GM21423 (cell line): ENCODE data around the gene TMEM209.
"Not testable (repeated sequence)": the region's sequence is repeated elsewhere in the genome, so short reads cannot be mapped to it uniquely, and the experiment has no call there.

Source experiments
- ATAC-seq: cut with Tn5 transposase; IDR thresholded peaks from one replicate; pipeline ENCODE4 v1.9.1; 2021; ENCODE audit warnings: mild to moderate bottlenecking, moderate library complexity; ENCODE audit not compliant: unreplicated experiment

The TMEM209 gene

GRCh38 chr7:130205084-130205947, at the start of gene TMEM209:
TMEM209 (minus strand) TSS chr7:130205406; CDS start chr7:130205375, 31 bp downstream.
- ATAC-seq = peak; percentile 96

GRCh38 chr7:130254555-130254954, 49.3 kb upstream of the TMEM209 start:
- ATAC-seq = no peak

GRCh38 chr7:130249626-130250025, 44.4 kb upstream of the TMEM209 start:
- ATAC-seq = not testable (repeated sequence)

DNA sequence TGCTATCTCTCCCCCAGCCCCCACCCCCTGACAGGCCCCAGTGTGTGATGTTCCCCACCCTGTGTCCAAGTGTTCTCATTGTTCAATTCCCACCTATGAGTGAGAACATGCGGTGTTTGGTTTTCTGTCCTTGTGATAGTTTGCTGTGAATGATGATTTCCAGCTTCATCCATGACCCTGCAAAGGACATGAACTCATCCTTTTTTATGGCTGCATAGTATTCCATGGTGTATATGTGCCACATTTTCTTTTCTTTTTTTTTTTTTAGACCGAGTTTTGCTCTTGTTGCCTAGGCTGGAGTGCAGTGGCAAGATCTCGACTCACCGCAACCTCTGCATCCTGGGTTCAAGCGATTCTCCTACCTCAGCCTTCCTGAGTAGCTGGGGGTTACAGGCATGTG, 43.6 kb upstream of the TMEM209 start:
- ATAC-seq = not testable (repeated sequence)

- ATAC-seq = not testable (repeated sequence)
These were observed 41.3 kb upstream of the TMEM209 start for GRCh38 chr7:130246491-130246890.

GRCh38 chr7:130243486-130243885, 38.3 kb upstream of the TMEM209 start:
- ATAC-seq = not testable (repeated sequence)

DNA sequence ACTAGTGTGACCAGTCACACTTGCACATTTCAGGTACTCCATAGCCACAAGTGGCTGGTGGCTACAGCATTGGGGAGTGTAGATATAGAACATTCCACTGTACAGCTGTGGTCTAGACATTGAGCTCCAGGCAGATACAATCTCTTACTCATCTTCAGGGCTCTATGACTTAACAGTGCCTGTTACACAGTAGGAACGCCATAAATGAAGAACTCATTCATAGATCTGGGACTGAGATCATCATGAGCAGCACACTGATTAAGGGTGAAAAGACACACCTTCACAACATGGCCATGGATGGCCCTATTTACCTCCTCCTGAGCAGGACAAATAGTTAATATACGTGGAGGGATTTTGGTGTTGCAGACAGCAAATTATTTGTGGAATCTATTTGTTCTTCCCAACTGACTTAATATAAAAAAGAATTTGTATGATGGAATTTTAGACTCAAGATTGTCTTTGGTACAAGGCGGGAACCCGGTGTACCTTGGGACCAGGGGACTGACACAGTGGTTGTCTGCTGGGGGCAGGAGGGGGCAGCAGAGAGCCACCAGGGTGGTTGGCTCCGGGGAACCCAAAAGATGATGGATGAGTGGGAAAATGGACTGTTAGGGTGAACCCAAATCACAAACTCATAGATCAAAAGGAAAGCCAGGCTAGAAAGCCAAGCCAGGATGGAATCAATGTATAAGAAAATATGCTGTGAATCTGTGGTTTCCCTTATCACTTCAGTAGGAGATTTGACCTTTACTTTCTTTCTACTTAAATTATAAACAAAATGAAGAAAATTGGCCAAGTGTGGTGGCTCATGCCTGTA, 37.2 kb upstream of the TMEM209 start:
- no peak for ATAC-seq

- no peak for ATAC-seq
These were observed 35.0 kb upstream of the TMEM209 start for GRCh38 chr7:130240240-130240639.

- ATAC-seq = not testable (repeated sequence)
These were observed 31.2 kb upstream of the TMEM209 start for GRCh38 chr7:130236361-130236760.

DNA sequence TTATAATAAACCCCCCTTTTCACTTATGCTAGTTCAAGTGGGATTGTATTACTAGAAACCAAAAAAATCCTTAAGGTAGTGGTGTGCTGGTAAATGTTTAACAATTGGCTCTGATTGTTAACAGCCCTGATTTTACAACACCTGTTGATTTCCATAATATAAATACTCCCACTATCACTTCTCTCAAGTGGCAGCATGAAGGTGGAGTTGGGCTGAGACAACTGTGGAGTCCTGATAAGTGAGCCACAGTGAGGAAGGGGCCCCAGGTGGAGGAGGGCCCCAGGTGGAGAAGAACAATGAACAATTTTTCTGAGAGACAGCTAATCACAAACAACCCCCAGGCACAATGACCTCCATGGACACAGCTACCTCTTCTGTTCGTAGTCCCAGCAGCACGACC, 28.9 kb upstream of the TMEM209 start:
- ATAC-seq = no peak

DNA sequence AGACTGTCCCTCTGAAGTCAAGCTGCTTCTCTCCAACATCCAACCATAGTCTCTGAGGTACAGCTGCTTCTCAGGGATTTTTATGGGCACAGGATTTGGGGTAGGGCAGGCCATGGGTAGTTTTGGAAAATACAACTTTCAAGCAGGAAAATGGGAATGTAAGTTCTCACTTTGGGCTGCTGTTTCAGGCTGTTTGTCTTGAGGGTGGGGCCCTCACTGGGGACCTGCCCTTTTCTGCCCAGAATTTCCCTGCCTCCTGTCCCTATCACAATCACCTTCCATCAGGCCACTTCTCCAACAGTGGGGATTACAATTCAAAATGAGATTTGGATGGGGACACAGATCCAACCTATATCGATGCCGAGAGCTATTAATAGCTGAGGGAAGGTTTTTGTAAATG, 27.0 kb upstream of the TMEM209 start:
- no peak for ATAC-seq

- no peak for ATAC-seq
These were observed 26.6 kb upstream of the TMEM209 start for GRCh38 chr7:130231792-130232191.

DNA sequence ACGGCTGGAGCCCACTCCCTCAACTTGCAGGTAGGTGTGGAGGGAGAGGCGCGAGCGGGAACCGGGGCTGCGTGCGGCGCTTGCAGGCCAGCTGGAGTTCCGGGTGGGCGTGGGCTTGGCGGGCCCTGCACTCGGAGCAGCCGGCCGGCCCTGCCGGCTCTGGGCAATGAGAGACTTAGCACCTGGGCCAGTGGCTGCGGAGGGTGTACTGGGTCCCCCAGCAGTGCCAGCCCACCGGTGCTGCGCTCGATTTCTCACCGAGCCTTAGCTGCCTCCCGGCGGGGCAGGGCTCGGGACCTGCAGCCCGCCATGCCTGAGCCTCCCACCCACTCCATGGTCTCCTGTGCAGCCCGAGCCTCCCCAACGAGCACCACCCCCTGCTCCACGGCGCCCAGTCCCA, 24.8 kb upstream of the TMEM209 start:
- not testable (repeated sequence) for ATAC-seq

DNA sequence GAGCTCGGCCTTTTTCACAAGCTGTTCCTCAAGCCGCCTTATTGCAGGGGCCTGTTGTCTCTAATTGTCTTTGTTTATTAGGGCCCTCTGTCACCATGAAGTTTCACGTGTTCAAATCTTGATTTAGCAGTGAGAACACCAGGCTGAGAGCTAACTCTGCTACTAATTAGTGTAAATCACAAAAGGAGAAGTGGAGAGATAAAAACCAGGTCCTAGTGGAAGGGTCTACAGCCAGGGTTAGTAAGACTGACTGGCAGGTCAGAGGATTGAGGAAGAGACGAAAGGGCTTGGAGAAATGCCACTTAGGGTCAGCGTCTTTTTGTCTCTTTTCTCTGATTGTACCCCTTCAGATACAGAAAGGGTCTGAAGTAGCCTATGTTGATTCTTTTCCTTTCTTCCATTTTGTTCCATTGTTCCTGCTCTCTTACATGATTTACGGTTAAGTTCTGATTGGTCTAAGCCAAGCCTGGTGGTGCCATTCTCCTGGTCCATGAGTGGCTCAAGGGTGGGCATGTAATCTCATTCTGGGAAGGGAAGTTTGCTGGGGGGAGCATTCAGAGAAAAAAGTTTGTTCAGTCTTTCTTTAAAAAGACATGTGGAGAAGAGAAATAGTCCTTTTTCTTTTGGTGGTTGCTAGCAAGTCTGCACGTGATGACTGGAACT, 23.8 kb upstream of the TMEM209 start:
- ATAC-seq = no peak

DNA sequence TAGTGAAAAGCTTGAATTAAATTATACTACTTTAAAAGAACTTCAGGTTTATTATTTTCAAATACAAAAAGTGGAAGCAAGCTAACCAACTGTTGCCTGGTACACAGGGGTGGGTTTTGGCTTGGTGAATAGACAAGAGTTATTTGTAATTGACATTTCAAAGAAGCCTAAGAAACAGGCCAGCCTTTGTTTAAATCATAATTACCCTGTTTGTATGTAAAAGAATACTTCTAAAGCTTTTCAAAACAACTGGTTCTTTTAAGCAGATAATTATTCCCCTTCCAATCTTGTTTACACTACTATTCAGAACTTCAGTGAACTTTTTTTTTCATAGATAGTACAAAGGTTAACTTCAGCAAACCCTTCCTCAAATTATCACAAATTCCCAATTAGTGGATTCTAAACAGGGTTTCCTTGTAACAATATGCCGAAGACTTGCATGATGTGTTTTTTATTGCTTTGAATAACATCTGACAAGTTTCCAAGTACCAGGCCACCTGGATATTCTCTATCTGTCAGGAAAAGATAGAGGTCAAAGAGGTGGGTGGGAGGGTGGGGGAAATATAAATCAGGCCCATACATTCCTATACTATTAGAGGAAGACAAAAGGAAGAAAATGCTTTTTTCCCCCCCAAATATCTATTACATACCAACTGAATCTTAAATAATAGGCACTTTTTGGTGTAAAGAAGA, 22.8 kb upstream of the TMEM209 start:
- no peak for ATAC-seq

- no peak for ATAC-seq
These were observed 21.1 kb upstream of the TMEM209 start for GRCh38 chr7:130226333-130226732.

DNA sequence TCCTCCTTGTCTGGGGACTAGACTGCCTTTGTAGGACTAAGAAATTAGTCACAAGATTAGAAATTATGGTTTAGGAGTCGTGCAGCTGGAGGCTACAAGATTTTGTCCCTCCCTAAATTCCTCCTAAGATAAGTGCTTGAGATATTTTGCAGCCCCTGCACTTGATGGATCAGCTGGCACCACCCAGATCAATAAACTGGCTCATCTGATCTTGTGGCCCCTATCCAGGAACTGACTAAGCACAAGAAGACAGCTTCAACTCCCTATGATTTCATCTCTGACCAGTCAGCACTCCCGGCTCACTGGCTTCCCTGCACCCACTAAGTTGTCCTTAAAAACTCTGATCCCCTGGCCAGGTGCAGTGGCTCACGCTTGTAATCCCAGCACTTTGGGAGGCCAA, 19.7 kb upstream of the TMEM209 start:
- ATAC-seq = not testable (repeated sequence)

DNA sequence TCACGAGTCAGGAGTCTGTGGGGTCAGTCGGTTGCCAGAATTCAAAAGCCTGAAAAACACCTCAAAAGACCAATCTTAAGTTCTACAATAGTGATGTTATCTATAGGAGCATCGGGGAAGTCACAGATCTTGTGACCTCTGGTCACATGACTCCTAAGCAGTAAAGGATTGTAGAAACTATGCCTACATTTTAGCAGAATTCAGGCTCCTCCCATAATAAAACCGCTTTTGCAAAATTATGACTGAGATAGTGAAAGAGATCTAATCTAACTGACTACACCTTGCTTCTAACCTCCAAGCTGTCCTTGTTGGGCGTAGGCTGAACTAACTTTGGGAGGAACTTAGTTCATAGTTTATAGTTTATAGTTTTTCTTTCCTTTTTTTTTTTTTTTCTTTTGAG, 19.0 kb upstream of the TMEM209 start:
- no peak for ATAC-seq

DNA sequence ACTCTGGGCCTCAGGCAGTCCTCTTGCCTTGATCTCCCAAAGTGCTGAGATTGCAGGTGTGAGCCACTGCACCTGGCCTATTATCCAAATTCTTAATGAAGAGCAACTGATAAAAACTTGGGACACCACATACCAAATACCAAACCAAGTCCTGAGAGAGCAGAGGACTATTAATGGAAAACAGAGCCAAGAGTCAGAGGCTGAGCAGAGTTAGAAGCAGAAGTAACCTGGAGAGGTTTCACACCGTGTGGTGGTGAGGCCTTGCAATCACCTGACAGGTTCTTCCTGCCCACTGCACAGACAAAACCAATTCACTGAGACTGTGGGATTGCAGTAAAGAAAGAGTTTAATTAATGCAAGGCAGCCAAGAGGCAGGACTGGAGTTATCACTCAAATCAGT, 18.4 kb upstream of the TMEM209 start:
- ATAC-seq = no peak

DNA sequence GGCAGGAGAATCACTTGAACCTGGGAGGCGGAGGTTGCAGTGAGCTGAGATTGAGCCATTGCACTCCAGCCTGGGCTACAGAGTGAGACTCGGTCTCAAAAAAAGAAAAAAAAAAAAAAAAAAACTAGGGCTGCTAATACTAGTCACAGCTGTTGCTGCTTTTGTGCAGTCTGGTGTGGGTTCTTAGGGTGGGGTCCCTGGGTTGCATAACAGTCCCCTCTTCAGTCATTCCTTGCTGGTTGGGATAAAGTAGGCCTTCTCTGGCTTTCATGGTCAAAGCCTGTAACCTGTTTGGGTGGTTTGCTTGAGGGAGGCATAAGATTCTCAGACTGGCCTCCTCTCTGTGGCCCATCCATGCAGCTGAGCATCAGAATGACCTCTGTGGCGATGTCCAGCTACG, 16.5 kb upstream of the TMEM209 start:
- ATAC-seq = no peak

- no peak for ATAC-seq
These were observed 14.7 kb upstream of the TMEM209 start for GRCh38 chr7:130219871-130220270.
